Osteoblast (primary cell): ENCODE data around the gene DHODH. TPM values are rescaled to one million over a fixed set of nuclear protein-coding genes. Genes with fewer than 3 reads are reported as not detected.
"Not testable (repeated sequence)": the region's sequence is repeated elsewhere in the genome, so short reads cannot be mapped to it uniquely, and the experiment has no call there.

ENCODE experiments used
- DNase-seq: peaks from one replicate; pipeline ENCODE4 v3.0.0; 2011; ENCODE audit warnings: low spot score, mixed read lengths; ENCODE audit not compliant: insufficient read length; ENCODE audit errors: missing footprints
- H2AFZ ChIP-seq: 2 replicates; pipeline ENCODE4 v1.6.0; 2011; ENCODE audit warnings: mild to moderate bottlenecking, low read length
- H3K27ac ChIP-seq: 2 replicates; pipeline ENCODE4 v1.5.1; 2011; ENCODE audit warnings: mild to moderate bottlenecking, low read depth, low read length, moderate library complexity
- H3K27me3 ChIP-seq: 2 replicates; pipeline ENCODE4 v1.6.0; 2012; ENCODE audit warnings: mild to moderate bottlenecking, control low read depth, inconsistent platforms, low read length, moderate library complexity; ENCODE audit not compliant: insufficient read depth
- H3K36me3 ChIP-seq: 2 replicates; pipeline ENCODE4 v1.5.1; 2011; ENCODE audit warnings: mild to moderate bottlenecking, low read length, control low read depth, moderate library complexity; ENCODE audit not compliant: insufficient read depth
- H3K4me1 ChIP-seq: 2 replicates; pipeline ENCODE4 v1.5.1; 2011; ENCODE audit warnings: mild to moderate bottlenecking, low read length, control low read depth, moderate library complexity; ENCODE audit not compliant: insufficient read depth
- H3K4me2 ChIP-seq: 2 replicates; pipeline ENCODE4 v1.6.0; 2011; ENCODE audit warnings: mild to moderate bottlenecking, low read length; ENCODE audit not compliant: insufficient read depth
- H3K4me3 ChIP-seq: fragments of 200-600 bp; sonication (generic); 3 replicates; pipeline ENCODE4 v1.5.1; 2012; ENCODE audit warnings: mild to moderate bottlenecking, low read length, inconsistent platforms; ENCODE audit not compliant: insufficient read depth
- H3K79me2 ChIP-seq: 2 replicates; pipeline ENCODE4 v1.6.0; 2012; ENCODE audit warnings: mild to moderate bottlenecking, low read length, control low read depth, inconsistent platforms; ENCODE audit not compliant: insufficient read depth
- H3K9me3 ChIP-seq: 2 replicates; pipeline ENCODE4 v1.5.1; 2011; ENCODE audit warnings: low read depth, low read length, control low read depth
- H4K20me1 ChIP-seq: 2 replicates; pipeline ENCODE4 v1.6.0; 2012; ENCODE audit warnings: mild to moderate bottlenecking, low read length, control low read depth; ENCODE audit not compliant: insufficient read depth
- small RNA-seq: library from RNA; depleted of rRNA; stranded (forward); fragments of <200 nt; gene quantifications from one replicate; pipeline ENCODE3, GENCODE V24; 2012
- total RNA-seq: library from RNA; depleted of rRNA; stranded (reverse); fragments of >200 nt; gene quantifications from 2 replicates; pipeline ENCODE4 v1.2.3, GENCODE V29; 2012
- TF ChIP-seq, protein P1 (sequence below): IDR thresholded peaks from 2 replicates; pipeline ENCODE4 v1.5.1; 2011; ENCODE audit warnings: mild to moderate bottlenecking, low read depth, low read length, moderate library complexity; ENCODE audit errors: extremely low read depth

DHODH gene
- total RNA-seq, 1 donor: 4.7 TPM

DNA sequence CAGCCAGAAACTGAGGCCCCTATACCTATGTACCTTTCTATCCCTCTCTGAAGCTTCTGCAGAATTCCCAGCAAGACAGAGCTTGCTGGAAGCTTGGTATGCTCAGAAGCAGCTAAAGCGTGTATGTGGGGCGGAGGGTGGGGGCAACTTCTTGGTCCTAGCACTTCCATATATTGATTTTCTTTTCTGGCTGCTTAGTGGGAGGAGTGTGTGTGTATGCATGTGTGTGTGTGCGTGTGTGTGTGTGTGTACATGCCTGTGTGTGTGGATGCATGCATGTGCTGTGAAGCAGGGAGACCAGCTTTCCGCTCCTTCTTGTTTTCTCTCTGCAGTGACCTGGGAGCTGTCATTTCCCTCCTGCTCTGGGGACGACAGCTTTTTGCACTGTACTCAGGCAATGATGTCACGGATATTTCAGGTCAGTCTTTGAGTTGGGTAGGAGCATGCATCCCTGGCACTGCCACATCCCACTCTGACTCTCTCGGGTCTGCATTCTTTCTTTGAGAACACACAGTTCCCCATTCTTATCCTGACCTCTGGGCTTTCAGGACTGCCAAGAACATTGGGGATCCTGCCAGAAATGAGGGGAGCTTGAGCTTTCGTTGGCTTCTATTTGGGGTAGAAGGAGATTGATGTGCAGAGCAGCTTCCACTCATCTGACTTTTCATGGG, 65.2 kb downstream of the DHODH start:
- Histone ChIP-seq H3K9me3 (no peaks in the 10 kb centered on the region), H3K4me1 (no peaks in the 10 kb centered on the region), H3K36me3 (no peaks in the 10 kb centered on the region), H2AFZ (no peak overlapping the region), H3K27me3 (no peaks in the 10 kb centered on the region), H3K4me2 (no peak overlapping the region), H3K79me2 (no peaks in the 10 kb centered on the region), H3K4me3 (no peak overlapping the region), H3K27ac (no peak overlapping the region), H4K20me1 (no peaks in the 10 kb centered on the region)
- DNase-seq: no peak
- TF ChIP-seq, protein P1, sequence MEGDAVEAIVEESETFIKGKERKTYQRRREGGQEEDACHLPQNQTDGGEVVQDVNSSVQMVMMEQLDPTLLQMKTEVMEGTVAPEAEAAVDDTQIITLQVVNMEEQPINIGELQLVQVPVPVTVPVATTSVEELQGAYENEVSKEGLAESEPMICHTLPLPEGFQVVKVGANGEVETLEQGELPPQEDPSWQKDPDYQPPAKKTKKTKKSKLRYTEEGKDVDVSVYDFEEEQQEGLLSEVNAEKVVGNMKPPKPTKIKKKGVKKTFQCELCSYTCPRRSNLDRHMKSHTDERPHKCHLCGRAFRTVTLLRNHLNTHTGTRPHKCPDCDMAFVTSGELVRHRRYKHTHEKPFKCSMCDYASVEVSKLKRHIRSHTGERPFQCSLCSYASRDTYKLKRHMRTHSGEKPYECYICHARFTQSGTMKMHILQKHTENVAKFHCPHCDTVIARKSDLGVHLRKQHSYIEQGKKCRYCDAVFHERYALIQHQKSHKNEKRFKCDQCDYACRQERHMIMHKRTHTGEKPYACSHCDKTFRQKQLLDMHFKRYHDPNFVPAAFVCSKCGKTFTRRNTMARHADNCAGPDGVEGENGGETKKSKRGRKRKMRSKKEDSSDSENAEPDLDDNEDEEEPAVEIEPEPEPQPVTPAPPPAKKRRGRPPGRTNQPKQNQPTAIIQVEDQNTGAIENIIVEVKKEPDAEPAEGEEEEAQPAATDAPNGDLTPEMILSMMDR: no peak

DNA sequence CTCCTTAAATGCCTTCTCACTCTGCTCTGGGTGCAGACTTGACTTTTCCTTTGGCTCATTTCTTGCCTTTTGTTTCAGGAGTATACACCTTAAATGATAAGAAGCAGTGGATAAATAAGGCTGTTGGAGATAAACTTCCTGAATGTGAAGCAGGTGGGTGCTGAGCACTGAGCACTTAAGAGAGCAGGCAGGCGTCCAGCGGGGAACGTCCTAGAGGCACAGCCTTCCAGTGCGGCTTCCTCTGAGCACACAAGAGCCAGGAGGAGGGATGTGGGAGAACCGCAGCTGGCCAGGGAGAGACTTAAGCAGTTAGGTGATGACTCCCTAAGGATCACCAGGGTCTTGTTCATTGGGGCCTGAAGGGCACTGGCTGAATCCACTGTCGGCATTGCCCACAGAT, 66.5 kb downstream of the DHODH start:
- H4K20me1 ChIP-seq, H2AFZ ChIP-seq, H3K4me2 ChIP-seq, H3K27me3 ChIP-seq, H3K4me1 ChIP-seq, H3K36me3 ChIP-seq, H3K4me3 ChIP-seq, H3K9me3 ChIP-seq, H3K27ac ChIP-seq, H3K79me2 ChIP-seq, DNase-seq: not testable (repeated sequence)

Small RNA genes lying within 50 kb of the gene (small RNA-seq; reads per million reads assigned to genes)
- not detected for gene RPL39P31

Other genes with a start within 250 kb of the DHODH start
- 82.5 and 104 TPM in 2 replicates for gene AP1G1, start 199.9 kb upstream of the DHODH start, total RNA-seq
- gene ATXN1L, start 162.8 kb upstream of the DHODH start, total RNA-seq: 13.6 and 15.9 TPM in 2 replicates
- 7.1 and 12.3 TPM in 2 replicates for gene ZNF821, start 124.6 kb upstream of the DHODH start, total RNA-seq
- 213 and 229 TPM in 2 replicates for gene IST1, start 113.2 kb upstream of the DHODH start, total RNA-seq
- not detected in 2 replicates for gene PKD1L3, start 8.3 kb upstream of the DHODH start, total RNA-seq
- not detected in 2 replicates for gene HP, start 45.8 kb downstream of the DHODH start, total RNA-seq
- gene HPR, start 54.5 kb downstream of the DHODH start, total RNA-seq: not detected in 2 replicates
- 9.1 and 12.3 TPM in 2 replicates for gene TXNL4B, start 84.9 kb downstream of the DHODH start, total RNA-seq
- 51.4 and 52.7 TPM in 2 replicates for gene DHX38, start 85.1 kb downstream of the DHODH start, total RNA-seq
- gene PMFBP1, start 163.4 kb downstream of the DHODH start, total RNA-seq: under 0.01 and 0.59 TPM in 2 replicates